T-helper 9 cell (primary cell): ENCODE results near the gene ZNF853.
"Not testable (repeated sequence)": the region's sequence is repeated elsewhere in the genome, so short reads cannot be mapped to it uniquely, and the experiment has no call there.

ENCODE experiments used
- DNase-seq: peaks from one replicate; pipeline ENCODE4 v3.0.0-alpha.2; 2020

Gene ZNF853

DNA sequence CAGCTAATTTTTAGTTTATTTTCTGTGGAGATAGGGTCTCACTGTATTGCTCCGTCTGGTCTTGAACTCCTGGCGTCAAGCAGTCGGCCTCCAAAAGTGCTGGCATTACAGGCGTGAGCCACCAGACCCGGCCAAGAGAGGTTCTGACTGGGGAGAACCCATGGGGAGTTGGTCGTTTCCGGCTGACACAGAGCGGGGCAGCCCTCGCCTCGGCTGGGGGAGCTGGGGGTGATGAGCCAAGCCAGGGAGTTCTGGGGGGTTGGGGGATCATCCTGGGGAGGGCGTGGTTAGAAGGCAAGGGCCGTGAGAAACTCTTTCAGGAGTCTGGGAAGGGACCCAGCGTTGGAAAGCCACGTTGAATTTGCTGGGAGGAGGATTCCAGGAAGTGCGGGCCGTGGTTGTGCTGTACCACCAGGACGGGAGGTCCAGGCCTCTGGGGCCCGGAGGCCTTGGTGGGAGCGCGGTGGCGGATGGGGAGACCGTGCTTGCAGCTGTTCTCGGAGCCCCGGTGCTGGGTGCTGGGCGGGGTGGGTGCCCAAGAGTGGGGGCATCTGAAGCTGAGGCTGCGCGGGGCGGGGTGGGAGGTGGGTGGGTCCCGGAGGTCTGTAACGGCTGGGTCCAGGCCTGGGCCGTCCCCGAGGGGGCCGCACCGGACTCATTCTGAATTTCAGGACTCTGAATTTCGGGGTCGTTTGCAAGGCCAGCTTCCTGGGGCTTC is 8.4 kb upstream of the ZNF853 start:
- no peak for DNase-seq

DNA sequence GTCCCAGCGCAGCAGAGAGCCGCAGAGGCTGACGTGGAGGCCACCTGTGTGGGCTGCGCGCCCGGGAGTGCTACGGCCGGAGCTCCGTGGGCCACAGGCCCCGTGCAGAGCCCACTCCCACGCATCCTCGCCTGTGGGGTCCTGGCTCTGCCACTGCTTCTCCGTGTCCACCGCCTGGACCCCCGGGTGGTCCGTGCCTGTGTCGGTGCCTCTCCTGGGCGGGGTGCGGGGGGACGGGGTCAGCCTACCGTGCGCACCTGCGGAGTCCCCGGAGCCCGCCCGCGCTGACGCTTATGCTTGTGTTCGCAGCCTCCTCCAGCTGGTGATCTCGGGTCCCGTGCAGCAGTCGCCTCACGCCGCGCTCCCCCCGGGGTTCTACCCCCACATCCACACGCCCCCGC is 7.8 kb upstream of the ZNF853 start:
- DNase-seq: no peak

DNA sequence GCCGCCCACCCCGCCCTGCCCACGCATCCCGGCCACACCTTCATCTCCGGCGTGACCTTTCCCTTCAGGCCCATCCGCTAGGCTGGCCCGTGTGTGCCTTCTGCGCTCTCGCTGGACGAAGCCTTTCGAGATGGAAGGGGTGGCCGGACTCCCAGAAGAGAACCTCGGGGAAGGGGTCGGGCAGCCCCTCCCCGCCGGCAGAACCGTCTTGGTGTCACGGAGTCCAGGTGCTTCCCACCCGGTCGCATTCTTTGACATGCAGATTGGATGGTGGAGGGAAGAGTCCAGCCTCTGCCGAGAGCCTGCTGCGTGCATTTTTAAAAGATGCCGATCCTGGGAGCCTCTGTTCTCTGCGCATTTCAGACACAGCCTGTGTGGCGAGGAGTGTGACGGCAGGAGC is 7.3 kb upstream of the ZNF853 start:
- no peak for DNase-seq

DNA sequence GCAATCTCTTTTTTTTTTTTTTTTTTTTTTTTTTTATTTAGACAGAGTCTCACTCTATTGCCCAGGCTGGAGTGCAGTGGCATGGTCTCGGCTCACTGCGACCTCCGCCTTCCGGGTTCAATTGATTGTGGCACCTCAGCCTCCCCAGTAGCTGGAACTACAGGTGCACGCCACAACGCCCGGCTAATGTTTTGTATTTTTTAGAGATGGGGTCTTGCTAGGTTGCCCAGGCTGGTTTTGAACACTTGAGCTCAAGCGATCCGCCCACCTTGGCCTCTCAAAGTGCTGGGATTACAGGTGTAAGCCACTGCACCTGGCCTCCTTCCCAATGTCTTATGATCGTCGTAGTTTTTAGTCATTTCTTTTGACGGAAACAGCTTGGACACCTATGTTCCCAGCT is 6.6 kb upstream of the ZNF853 start:
- no peak for DNase-seq

DNA sequence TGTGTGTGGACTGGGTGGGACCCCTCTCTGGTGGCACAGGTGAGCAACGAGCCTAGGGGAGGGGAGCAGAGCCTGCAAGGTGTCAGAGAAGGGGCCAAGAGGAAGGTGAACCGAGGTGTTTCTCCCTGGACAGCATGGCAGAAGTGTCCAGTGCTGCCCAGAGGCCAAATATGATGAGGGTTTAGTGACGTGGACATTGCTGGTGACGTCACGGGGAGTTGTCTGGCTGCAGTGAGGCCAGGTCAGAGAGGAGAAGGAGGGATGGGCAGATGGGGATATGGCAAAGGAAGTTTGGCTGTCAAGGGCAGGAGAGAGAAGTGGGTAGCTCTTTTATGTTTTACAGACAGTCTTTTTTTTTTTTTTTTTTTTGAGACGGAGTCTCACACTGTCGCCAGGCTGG is 2.6 kb upstream of the ZNF853 start:
- DNase-seq: no peak

DNA sequence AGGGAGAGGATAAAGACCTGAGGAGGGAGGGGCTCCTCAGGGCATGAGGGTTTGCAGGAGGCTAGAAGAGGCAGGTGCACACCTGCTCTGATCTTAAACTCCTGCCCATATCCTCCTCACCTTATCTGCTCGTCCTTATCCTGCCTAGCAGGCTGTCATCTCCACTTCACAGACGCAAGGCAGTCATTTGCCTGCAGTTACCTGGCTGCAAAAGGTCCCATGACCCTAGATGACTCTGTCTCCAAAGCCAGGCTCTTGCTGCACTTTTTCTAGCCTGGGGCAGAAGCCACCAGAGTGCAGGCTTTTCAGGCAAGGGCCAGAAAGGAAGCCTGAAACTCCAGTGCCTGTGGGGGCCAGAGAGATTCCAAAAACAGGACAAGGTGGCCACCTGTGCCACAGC is 1.7 kb upstream of the ZNF853 start:
- no peak for DNase-seq

DNA sequence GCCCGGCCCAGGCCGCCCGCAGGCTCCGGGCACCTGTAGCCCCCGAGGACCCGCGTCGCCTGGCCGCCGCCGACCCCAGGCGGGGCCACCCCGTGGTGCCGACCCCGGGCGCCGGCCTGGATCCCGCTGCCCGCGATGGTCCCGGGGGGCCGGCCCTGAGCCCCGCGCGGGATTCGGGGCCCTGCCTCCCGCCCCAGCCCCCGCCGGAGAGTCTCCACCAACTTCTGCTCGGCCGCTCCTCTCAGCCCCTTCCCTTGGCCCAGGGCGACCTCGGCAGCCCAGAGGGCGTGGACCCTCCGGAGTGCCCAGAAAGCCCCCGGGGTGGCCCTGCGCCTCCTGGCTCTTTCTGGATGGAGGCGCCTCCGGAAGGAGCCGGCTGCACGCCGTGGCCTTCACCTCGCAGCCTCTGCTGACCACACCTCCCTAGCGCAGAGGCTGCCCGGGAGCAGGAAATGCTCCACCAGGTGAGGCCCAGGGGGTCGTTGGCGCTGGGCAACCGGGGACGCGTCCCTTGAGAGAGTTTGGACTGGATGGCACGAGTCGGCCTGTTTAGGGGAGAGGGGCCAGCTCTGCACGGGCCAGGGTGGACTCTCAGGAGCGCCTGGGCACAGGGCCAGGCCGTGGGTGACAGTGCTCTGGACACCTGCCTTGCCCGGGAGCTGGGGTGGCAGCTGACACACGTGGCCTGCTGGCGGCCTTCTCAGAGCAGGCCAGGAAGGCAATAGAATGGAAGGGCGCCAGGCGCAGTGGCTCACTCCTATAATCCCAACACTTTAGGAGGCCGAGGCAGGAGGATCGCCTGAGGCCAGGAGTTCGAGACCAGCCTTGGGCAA is 529 bp downstream of the ZNF853 start:
- DNase-seq: no peak

DNA sequence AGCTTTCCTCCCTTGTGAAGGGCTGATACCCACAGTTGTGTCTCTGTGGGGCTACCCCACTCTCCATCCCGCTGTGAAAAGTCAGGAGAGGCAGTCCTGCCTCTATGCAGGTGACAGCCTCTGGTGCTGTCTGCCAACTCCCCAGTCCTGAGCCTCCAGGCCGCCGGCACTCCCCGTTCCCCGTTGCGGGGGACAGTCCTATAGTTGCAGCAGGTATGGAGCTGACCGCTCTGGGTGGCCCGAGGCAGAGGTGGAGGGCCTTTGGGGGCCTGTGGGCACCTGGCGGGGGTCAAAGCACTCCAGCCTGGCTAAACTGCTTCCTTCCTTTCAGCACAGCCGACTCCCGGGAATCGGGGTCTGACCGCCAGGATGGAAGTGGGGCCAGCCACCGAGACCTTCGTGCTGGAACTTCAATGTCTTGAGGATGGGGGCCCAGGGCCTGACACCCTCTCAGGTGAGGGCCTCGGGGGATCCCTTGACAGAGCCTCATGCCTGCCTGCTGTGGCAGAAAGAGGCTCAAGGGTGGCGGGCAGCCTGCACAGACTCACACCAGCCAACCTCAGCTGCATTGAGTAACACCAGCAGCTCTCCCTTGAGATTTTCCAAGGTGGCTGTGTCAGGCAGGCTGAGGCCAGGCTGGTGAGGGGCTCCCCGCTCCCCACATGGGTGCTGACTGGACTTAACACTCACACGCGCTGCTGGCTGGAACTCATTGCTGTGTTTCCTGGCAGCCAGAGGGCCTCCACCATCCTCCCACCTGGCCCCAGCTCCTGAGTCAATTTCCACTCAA is 1.6 kb downstream of the ZNF853 start:
- DNase-seq: no peak

DNA sequence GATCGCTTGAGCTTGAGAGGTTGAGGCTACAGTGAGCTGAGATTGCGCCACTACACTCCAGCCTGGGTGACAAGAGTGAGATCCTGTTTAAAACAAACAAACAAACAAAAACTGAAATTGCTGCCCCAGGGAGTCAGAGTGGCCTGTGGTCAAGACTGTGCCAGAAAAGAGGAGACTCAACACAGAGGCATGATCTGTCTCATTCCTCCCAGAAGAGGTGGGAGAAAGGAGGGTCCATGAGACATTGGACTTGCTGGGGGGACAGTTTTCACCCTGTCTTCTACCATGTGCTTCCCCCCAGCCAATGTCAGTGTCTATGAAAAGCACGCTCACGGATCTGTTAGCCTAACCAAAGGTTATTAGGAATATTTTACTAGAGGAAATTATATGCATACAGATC is 3.2 kb downstream of the ZNF853 start:
- DNase-seq: no peak

DNA sequence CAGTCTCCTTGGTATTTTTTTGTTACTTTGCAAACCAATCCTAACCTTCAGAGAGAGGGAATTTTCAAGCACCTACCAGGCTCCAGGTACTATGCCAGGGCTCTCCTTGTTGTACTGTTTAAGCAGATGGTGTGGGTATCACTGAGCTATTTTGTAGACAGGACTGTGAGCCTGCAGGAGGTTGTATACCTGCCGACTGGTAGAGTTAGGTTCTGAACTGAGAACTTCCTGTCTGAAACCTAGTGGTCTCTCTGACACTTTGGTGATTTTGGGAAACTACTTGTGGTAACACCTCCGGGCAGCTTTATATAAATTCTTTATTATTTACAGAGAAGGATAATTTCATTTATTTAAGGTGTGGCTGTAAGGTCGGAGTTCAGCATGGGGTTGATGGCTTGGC is 4.6 kb downstream of the ZNF853 start:
- DNase-seq: no peak

DNA sequence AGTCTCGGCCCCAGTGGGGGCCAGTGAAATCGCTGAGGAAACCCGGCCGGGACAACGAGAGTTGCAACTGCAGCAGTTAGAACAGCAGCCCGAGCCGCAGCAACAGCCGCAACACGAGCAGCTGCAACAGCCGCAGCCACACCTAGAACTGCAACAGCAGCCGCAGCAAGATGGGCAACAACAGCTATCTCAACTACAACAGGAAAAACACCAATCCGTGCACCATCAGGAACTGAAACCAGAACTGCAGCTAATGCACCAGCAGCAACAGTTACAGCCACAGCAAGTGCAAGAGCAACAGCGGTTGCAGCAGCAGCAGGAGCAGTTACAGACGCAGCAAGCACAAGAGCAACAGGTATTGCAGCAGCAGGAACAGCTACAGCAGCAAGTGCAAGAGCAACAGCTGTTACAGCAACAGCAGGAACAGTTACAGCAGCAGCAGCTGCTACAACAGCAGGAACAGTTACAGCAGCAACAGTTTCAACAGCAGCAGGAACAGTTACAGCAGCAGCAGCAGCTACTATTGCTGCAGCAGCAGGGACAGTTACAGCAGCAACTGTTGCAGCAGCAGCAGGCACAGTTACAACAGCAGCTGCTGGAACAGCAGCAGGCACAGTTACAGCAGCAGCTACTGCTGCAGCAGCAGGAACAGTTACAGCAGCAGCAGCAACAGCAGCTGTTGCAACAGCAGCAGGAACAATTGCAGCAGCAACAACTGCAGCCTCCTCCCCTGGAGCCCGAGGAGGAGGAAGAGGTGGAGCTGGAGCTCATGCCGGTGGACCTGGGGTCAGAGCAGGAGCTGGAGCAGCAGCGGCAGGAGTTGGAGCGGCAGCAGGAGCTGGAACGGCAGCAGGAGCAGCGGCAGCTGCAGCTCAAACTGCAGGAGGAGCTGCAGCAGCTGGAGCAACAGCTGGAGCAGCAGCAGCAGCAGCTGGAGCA is 6.1 kb downstream of the ZNF853 start:
- no peak for DNase-seq

DNA sequence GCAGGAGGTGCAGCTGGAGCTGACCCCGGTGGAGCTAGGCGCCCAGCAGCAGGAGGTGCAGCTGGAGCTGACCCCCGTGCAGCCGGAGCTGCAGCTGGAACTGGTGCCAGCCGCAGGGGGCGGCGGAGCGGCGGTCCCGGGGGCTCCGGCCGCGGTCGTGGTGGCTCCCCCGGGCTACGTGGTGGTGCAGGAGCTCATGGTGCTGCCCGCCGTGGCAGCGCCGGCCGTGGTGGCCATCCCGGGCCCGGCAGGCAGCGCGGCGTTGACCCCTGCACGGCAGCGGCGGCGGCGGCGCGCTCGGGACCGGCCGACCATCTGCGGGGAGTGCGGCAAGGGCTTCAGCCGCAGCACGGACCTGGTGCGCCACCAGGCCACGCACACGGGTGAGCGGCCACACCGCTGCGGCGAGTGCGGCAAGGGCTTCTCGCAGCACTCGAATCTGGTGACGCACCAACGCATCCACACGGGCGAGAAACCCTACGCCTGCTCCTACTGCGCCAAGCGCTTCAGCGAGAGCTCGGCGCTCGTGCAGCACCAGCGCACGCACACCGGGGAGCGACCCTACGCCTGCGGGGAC is 6.8 kb downstream of the ZNF853 start:
- no peak for DNase-seq

DNA sequence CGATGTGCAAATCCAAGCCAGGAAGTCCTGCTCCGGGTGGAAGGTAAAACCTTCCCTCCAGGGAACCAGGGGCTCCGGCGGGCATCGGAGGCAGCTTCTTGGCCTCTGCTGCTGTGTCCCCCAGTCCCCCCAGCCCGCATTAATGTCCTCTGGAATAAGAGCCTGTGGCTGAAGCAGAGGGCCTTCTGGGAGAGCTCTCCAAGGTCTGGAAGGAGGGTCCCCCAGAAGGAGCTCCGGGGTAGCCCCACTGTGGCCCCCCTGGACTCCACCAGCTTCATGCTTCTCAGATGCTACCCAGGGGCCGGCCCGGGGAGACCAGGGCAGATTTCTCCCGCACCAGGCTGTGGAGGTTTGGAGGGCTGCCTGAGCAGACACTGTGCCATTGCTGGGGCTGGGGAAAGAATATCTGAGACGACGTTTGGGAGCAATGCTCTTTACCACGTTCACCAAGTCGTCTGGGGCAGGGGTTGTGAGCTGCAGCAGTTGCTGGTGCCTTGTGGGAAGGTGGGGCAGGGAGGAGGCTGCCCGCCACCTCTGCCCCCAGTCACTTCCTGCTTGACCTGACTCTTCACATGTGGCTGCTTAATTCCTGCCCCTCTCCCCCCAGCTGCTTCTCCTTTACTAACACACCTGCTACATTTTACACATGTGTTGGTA is 8.3 kb downstream of the ZNF853 start:
- DNase-seq: no peak

DNA sequence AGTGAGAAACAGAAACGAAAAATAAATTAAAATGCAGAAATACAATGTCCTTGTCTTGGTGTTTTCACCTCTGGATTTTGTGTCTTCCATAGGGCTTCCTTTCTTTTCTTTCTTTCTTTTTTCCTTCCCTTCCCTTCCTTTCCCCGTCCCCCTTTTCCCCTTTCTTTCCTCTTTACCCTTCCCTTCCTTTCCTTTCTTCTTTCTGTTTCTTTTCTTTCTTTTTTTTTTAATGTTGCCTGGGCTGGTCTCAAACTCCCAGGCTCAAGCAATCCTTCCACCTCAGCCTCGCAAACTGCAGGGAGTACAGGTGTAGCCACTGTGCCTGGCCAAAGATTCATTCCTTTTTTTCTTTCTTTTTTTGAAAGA is 8.8 kb downstream of the ZNF853 start:
- no peak for DNase-seq

DNA sequence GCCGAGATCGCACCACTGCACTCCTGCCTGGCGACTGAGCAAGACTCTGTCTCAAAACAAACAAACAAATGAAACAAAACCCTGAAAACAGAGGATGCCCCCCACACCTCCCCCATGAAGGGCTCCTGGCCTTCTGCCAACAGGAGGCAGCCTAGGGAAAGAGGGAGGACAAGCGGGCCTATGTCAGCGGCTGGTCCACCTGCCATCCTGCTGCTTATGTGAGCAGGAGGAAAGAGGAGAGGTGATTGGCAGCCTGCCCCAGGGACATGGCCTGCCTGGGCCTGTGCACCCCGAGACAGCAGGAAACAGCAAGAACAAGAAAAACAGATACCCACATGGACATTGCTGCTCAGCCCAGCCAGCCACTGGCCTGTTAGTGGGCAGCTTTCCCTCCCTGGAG is 12.6 kb downstream of the ZNF853 start:
- no peak for DNase-seq

DNA sequence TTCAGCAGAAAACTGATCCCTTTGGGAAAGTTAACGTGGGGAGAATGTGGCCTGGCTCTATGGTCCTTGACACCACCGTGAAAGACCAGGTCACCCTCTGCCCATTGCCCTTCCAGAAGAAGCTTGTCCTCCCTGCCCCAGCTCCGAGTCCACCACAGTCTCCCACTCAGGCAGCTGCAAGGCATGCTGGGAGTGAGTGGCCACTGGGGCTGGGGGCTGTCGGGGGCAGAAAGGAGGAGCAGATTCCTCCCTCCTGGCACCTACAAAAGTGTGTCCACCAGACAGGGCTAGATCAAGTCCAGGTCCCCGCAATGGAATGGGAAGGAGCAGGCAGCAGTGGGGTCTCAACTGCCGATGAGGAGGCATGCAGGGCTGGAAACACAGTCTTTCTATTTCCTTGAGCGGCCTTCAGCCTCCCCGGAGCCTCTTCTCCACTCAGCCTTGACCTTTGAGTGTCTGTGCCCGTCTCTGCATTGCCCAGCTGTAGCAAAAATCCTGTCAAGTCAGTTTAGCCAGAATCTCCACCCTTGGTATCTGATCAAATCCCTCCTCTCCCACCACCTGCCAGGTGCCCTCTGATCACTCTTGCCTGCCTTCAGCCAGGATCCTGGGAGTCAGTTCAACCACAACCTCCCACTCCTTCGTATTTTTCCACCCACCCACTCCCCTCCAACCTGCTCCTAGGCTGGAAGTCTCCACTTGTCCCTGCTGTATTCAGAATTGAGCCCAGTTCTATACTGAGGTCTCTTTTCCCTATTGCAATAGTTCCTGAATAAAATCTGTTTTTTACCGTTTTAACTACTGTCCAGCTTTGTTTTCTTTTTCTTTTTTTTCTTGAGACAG is 14.8 kb downstream of the ZNF853 start:
- no peak for DNase-seq

DNA sequence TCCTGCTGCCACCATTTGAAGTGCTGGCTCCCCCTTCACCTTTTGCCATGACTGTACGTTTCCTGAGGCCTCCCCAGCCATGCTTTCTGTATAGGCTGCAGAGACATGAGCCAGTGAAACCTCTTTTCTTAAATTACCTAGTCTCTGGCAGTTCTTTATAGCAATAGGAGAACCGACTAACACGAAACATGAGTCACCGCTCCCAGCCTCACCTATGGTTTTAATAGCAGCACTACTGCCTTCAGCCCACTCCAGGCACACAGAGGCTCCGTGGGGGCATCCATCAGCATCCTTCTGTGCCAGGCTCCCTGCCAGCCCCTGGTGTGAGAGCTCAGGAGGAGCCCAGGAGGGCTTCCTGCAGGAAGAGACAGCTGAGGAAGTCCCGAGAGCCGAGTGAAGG is 16.2 kb downstream of the ZNF853 start:
- no peak for DNase-seq

DNA sequence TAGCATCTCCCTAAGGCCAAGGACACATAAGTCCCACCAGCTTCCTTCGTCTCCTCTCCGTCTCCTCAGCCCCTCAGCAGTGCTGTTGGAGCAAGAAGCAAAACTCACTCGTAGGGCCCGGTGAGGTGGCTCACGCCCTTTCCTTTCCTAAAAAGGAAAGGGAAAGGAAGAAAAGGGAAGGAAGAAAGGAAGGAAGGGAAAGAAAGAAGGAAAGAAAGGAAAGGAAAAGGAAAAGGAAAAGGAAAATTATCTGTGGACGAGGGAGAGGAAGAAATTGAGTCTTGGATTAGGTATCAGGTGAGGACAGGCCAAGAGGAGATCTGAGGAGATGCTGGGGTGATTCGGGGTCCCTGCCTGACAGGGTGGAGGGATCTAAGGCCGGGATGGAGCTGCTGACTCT is 18.6 kb downstream of the ZNF853 start:
- DNase-seq: no peak

DNA sequence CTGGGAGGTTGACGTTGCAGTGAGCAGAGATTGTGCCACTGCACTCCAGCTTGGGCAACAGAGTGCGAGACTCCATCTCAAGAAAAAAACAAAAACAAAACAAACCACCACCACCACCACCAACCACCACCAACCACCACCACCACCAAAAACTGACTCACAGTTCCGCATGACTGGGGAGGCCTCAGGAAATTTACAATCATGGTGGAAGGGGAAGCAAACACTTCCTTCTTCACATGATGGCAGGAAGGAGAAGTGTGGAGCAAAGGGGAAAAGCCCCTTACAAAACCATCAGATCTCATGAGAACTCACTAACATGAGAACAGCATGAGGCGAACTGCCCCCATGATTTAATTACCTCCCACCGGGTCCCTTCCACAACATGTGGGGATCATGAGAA is 19.6 kb downstream of the ZNF853 start:
- not testable (repeated sequence) for DNase-seq

DNA sequence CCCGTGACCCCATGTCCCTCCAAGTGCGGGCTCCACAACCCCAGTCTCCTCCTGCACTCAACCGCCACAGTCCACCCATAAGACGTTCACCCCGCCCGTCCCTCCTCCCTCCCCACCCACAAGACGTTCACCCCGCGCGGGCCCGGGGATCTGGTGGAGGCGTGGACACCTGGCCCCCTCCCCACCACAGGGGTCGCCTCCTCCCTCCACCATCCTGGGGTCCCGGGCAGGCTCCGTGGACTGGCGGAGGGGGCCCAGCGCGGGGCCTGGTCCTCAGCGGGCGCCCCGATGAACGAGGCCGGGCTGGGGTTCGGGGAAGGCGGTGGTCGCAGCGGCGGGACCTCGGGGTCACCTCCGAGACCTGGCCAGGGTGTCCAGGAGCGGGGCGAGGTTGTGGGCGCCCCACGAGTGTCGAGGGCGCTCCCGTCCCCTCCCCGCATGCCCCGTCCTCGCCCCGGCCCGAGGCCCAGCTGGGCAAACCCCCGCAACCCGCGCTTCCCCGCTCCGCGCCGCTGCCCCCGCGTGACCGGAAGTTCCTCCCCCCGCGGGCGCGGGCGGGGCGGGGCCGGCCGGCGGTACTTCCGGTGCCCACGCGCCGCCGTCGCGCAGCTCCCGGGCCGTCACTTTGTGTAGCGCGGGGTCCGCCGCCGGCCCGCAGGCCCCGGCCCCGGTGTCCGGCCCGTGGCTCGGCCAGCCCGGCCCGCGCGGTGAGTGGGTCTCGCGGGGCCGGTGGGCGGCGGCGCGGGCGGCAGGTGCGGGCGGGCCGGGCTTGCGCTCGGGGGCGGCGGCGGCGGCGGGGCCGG is 21.5 kb downstream of the ZNF853 start, which contains the start of gene ZNF316:
Gene ZNF316 (plus strand): TSS at position 578 of the 803 bp plus-strand sequence. CDS start 5,092 bp downstream, outside the sequence.
- peak; percentile 53 for DNase-seq
